ENCODE results near the gene ARPC1B.
"Not testable (repeated sequence)": the region's sequence is repeated elsewhere in the genome, so short reads cannot be mapped to it uniquely, and the experiment has no call there.

The ARPC1B gene

DNA sequence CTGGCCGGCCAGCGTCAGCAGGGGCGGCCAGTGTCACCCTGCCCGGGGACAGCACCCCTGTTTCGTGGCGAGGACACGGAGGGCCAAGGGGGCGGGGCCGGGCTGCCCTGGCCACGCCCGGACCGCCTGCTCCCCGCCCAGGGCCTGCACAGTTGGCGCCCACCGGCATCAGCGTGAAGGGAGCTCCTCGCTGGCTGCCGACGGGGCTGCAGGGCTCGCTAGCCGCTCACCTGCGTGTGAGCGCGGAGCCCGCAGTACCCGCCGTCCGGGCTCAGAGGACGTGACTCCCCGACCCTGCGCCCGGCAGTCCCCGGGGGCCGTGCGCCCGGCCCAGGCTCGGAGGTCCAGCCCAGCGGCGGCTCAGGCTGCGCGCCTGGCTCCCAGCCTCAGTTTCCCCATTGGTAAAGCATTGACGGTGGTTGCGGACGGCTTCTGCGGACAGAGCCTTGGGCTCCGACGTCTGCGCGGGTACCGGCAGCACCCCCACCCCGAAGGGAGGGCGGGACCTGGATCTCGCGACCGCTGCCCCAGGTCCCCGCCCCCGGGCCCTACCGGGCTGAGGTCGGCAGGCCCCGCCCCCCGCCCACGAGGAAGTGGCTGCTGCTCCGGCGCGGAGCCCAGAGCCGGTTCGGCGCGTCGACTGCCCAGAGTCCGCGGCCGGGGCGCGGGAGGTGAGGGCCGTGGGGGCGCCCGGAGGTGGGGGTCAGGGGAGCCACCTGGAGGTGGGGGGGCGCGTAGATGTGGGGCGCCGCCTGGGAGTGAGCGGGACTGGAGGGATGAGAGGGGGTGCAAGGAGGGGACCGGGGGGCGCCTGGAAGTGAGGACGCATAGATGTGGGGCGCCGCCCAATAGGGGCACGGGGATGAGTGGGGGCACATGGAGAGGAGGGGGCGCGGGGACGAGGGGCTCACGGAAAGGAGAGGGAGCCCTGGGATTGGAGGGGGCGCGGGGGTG, at the start of gene ARPC1B:
ARPC1B (plus strand) TSS at position 620 of the 954 bp plus-strand sequence. CDS start 10,985 bp downstream, outside the sequence.
- peak; percentile 85 for DNase-seq (ENCODE audit: low spot score)

DNA sequence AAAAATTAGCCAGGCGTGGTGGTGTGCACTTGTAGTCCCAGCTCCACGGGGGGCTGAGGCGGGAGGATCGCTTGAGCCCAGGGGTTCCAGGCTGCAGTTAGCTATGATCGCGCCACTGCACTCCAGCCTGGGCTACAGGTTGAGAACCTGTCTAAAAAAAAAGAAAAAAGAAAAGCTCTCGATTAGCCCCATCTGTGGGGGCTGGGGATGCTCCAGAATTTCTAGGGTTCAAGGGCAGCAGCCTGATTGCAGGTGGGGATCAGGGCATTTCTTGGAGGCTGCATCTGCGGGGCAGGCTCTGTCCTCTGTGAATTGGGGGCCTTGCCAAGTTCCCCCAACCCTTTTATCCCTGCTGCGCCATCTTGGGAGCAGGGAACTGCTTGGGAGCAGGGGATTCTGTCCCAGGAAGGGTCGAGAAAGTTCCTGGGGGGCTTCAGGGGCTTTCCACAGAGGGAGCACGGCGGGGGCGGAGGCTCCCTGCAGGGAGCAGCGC, 49.5 kb upstream of the ARPC1B start:
- DNase-seq (ENCODE audit: low spot score): no peak

DNA sequence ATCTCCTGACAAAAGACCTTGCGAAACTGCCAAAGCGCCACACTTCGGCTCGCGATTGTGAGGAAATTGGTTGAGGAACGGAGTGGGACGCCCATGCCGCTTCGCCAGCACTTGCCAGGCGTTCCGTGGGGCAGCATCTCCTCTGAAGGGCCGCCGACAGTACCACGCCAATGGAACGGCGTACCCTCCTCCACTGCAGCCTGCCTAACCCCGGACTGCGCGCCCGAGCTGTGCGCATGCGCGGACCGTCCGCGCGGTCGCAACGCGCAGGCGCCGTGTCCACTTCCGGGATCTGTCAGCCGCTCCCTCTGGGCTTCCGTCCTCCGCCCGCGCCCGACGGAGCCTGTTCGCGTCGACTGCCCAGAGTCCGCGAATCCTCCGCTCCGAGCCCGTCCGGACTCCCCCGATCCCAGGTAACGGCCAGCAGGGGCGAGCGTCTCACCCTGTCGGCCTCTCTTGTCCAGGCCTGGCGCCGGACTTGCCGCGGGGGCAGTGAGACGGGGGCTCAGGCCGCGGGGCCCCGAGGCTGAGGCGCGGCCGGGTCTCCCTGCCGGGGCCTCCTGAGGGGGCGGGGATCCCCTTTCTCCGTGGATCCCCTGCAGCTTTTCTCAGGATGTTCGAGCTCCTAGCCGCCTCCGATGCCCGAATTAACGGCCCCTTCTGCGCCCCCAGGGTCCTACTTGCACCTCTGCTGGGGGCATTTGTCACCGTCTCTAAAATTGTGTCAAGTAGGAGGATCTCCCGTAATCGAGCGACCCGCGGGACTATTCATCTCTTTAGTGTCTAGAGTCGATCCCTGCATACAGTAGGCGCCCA, 48.7 kb upstream of the ARPC1B start, which contains the start of gene ARPC1A:
ARPC1A (plus strand) TSS at position 307 of the 816 bp plus-strand sequence. CDS start 7,456 bp downstream, outside the sequence.
- peak; percentile 93 for DNase-seq (ENCODE audit: low spot score)

DNA sequence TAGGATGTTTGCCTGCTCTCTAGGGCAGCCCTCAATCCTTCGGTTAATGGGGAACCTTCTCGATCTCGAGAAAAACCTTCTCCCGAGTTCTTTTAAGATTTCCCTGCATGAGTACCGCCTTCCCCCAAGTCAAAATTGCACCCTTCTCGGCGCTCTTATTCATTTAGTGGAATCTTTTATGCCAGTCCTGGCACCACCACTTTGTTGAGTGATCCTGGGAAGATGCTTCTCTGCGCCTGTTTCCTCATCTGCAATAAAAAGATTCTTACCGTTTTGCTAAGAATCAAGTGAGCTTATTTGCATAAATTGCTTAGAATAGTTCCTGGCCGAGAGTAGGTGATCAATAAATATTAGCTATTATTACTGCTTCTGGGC, 48.1 kb upstream of the ARPC1B start:
- no peak for DNase-seq (ENCODE audit: low spot score)

DNA sequence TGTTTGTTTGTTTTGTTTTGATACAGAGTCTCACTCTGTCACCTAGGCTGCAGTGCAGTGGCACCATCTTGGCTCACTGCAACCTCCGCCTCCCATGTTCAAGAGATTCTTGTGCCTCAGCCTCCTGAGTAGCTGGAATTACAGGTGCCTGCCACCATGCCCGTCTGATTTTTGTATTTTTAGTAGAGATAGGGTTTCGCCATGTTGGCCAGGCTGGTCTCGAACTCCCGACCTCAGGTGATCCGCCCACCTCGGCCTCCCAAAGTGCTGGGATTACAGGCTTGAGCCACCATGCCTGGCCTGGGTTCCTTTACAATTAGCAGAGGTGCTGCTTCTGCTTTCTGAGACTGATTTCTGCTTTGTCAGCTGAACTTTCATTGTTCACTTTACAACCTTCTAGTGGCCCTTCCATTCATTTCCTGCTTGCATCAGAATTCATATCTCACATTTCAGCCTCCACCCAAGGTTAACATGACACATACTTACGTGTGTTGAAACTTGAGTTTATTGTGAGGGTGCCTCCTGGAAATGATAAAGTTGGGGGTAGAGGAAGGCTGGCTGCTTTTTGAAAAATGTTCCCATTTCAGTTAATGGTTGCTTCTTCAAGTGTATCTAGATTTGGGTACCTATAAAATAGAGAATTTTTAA, 44.1 kb upstream of the ARPC1B start:
- DNase-seq (ENCODE audit: low spot score): peak; percentile 72

DNA sequence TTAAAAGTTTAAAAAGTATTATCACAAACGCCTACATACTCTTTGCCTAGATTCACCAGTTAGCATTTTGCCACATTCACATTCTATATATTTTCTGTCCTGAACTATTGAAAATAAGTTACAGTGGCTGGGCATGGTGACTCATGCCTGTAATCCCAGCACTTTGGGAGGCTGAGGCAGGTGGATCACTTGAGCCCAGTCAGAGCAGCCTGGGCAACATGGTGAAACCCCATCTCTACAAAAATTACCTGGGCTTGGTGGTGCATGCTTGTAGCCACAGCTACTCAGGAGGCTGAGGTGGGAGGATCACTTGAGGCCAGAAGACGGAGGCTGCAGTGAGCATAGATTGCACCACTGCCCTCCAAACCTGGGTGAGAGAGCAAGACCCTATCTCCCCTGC, 43.5 kb upstream of the ARPC1B start:
- DNase-seq (ENCODE audit: low spot score): no peak

DNA sequence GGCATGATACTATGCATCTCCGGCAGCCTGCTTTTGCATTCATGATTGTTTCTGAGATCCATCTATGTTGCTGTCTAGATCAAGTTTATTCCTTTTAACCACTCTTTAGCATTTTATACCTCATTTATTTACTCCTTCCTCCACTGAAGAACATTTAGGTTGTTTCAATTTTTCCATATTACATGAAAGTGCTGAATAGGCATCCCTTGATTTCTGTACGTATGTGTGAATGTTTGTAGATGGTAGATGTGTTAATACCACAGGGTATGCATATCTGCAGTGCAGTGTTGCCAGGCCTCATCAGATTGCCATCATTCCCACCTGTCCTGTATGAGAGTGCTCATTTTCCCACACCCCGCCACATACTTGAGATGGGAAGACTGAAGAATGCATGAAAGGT, 34.9 kb upstream of the ARPC1B start:
- DNase-seq (ENCODE audit: low spot score): no peak

DNA sequence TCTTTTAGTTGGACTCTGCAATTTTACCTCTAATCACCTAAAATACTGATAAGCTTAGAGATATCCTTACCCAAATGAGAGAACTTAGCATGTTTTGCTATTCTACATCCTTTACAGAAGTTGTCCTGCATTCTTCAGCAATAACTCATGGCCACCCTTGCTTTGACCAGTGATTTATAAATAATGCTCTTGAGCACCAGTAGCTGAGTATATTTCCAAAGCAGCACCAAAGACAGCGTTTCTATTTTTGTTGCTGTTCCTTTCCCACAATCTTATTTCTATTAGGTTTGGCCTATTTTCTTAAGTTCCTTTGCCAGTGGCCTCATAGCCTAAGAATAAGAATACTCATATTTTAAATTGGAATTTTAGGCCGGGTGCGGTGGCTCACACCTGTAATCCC, 33.9 kb upstream of the ARPC1B start:
- no peak for DNase-seq (ENCODE audit: low spot score)

DNA sequence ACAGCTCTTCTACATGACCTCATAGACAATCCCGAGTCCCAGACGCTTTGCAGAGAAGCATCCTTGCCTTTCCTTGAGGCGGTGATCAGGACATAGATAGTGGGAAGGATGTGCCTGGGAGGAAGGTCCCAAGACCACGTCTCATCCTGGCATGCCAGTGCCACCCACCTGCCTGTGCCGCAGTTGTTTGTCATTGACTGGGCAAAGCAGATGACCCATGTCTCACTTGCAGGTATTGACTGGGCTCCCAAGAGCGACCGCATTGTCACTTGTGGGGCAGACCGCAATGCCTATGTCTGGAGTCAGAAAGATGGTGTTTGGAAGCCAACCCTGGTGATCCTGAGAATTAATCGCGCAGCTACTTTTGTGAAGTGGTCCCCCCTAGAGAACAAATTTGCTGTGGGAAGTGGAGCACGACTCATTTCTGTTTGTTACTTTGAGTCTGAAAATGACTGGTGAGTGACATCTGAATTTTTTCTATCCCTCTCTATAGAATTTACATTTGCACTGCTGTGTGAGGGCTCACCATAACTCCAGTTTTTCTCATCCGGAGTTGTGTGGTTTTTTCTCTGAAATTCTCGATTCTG, 30.4 kb upstream of the ARPC1B start:
- DNase-seq (ENCODE audit: low spot score): no peak

DNA sequence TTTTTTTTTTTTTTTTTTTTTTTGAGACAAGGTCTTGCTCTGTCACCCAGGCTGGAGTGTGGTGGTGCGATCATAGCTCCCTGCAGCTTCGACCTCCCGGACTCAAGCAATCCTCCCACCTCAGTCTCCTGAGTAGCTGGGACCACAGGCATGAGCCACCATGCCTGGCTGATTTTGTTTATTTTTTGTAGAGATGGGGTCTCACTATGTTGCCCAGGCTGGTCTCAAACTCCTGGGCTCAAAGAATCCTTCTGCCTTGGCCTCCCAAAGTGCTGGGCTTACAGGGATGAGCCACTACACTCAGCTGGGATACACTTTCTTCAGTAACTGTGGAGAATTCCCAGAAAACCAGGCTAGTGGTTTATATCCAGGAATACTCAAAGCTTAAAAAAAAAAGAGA, 23.9 kb upstream of the ARPC1B start:
- not testable (repeated sequence) for DNase-seq (ENCODE audit: low spot score)

DNA sequence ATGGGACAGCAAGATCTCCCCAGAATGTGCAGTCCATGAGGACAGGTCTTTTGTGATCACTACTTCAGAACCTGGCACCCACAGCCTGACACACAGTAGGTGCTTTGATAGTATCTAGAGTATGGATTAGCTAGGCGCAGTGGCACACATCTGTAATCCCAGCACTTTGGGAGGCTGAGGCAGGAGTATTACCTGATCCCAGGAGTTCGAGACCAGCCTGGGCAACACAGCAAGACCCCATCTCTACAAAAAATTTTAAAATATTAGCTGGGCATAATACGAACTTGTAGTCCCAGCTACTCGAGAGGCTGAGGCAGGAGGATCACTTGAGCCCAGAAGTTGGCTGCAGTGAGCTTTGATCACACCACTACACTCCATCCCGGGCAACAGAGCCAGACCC, 22.3 kb upstream of the ARPC1B start:
- DNase-seq (ENCODE audit: low spot score): no peak

DNA sequence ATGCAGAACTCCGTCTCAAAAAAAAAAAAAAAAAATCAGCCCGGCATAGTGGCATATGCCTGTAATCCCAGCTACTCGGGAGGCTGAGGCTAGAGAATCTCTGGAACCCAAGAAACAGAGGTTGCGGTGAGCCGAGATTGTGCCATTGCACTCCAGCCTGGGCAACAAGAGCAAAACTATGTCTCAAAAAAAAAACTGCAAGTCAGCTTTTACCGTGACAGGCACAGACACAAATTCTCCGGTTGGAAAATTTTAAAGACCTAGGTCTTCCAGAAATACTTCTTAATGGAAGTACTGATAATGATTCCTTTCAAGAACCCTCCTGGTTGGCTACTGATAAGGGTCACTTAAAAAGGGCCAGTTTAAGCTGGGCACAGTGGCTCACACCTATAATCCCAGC, 19.4 kb upstream of the ARPC1B start:
- DNase-seq (ENCODE audit: low spot score): no peak

DNA sequence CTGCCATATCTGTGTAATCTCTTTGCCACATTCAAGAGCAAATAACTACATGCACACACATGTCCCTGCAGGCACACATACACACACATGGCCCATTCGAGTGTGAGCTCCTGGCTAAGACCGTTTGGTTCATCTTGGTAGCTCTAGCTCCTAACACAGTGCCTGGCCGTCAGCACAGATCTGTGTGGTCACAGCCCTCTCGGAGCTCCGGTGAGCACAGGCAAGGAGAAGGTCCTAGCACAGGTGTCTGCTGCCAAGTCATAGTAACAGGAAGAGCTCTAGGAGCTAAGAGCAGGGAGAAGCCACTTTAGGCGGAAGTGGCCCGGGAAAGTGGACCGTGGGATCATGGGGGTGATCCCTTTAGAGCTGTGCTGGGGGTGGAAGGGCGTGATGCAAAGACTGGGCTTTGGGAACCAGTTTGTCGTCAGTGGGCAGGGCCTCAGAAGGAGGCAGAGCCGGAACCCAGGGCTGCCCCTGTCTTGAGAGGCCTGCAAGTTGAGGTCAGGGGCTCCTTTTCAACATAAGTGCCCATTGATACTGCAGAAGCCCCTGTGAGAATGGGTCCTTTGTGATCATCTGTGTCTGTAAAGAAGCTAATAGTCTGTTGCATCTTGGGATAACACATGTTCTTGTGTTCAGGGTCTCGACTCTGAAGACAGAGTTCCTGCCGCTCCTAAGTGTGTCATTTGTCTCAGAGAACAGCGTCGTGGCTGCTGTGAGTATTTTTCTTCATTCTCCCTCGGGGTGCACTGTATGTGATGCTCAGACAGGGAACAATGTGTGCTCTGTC, 16.6 kb upstream of the ARPC1B start:
- DNase-seq (ENCODE audit: low spot score): no peak

DNA sequence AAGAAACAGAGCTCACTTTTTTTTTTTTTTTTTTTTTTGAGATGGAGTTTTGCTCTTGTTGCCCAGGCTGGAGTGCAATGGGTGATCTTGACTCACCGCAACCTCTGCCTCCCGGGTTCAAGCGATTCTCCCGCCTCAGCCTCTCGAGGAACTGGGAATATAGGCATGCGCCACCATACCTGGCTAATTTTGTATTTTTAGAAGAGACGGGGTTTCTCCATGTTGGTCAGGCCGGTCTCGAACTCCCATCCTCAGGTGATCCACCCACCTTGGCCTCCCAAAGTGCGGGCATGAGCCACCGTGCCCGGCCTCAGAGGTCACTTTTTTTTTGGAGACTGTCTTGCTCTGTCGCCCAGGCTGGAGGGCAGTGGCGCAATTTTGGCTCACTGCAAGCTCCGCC, 16.0 kb upstream of the ARPC1B start:
- not testable (repeated sequence) for DNase-seq (ENCODE audit: low spot score)

DNA sequence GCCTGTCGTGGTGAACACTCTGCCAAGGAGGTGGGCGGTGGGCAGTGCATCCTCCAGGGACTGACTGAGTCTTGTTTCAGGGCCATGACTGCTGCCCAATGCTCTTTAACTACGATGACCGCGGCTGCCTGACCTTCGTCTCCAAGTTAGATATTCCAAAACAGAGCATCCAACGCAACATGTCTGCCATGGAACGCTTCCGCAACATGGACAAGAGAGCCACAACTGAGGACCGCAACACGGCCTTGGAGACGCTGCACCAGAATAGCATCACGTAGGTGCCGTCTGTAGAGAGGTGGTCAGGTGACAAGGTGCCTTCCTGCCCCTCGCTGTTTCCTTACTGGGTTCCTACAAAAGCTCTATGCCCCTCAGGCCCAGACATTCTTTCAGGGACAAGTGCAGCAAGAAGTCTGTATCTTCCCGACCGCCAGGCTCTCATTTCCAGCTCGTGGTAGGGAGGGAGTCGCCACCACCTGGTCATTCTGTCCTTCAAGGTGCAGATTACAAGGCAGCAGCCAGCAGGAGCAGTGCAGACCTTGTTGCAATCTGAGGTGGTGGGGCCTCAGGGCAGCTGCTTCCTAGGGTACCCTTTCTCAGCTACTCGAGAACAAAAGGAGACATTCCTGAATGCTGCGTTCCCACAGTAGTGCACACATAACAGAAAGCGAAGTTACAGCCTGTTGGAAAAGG, 14.9 kb upstream of the ARPC1B start:
- DNase-seq (ENCODE audit: low spot score): no peak

DNA sequence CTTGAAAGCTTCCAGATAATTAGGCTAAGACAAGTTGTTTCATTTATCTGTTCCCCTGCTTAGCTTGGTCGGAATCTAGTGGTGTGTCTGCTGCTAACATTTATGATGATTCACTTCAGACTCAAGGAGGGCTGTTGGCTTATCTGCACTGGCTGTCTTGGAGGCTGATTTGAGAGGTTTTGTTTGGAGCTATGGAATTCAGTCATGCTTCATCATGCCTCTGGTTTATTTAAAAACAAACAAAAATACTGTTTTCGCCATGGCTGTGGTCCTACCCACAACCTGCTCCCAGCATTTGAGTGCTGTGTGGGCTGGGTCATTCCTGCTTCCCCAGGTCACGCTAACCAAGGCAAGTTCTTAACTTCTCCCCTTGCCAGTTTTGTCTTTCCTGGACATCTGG, 11.7 kb upstream of the ARPC1B start:
- DNase-seq (ENCODE audit: low spot score): no peak

DNA sequence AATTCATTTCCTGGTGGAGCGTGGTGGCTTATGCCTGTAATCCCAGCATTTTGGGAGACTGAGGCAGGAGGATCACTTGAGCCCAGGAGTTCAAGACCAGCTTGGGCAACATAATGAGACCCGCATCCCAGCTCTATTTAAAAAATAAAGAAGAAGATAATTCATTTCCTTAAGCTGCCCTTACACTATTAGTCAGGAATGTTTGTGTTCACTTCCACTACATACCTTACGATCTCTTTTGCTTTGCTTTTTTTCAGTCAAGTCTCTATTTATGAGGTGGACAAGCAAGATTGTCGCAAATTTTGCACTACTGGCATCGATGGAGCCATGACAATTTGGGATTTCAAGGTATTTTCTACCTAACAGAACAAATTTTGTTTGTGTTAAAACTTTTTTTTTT, 11.2 kb upstream of the ARPC1B start:
- DNase-seq (ENCODE audit: low spot score): no peak

DNA sequence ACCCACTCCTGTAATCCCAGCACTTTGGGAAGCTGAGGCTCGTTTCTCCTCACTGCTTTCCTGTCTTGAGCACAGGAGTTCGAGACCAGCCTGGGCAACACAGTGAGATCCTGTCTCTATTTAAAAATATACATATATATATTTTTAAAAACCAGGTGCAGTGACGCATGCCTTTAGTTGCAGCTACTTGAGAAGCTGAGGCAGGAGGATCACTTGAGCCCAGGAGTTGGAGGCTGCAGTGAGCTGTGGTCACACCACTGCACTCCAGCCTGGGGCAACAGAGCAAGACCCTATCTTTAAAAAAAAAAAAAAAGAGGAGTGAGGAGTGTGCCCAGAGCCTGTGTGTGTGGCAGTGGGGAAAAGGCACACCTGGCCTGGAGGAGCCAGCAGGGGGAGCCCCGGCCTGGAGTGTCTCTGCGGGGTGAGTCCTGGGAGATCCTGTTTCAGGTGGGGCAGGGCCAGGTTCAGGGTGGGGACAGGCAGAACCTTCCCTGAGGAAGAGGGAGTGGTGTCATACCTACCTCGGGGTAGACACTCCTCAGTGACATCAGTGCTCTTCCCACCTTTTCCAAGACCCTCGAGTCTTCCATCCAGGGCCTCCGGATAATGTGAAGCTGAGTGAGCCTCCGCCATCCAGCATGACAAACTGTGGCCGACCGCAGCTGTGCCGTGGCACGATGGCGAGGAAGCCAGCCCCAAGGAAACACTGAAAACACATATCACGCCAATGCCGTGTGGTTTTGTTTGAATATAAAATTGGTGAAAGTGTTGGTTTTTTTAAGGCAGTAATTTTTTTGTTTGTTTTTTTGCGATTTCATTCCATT, 9.0 kb upstream of the ARPC1B start:
- DNase-seq (ENCODE audit: low spot score): peak; percentile 37

DNA sequence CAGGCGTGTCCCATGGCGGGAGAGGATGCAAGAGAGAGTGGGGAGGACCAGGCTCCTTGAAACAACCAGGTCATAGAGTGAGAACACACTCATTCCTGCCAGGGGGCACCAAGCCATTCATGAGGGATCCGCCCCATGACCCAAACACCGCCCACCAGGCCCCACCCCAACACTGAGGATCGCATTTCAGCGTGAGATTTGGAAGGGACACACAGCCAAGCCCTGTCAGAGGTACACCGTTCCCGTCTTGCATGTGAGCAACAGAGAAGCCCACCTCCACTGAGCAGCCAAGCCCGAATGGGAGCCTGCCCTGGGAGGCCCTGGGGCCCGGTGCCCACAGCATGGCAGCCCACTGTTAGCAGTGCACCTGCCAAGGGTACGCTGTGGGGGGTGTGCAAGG, 7.9 kb upstream of the ARPC1B start:
- DNase-seq (ENCODE audit: low spot score): no peak

All from activated CD4-positive, alpha-beta T cell treated with anti-CD3 and anti-CD28 coated beads, Interleukin-2, Interleukin-4, amounts not matched to agents 100 ng/mL and 50 ng/mL, durations not matched to agents 16 hours and 8 hours (primary cell).